Adrenal gland (tissue), 12 donors: ENCODE measurements around the gene MBNL1. TPM values are rescaled to one million over a fixed set of nuclear protein-coding genes. Genes with fewer than 3 reads are reported as not detected.

Source experiments
- DNase-seq, 7 donors: peaks; one replicate each; pipeline ENCODE4 v3.0.0-alpha.2; 2019 to 2020
- H3K27ac ChIP-seq, 5 donors: fragments of 200-600 bp; sonication (generic) in 4 of 5; 1 replicate in 3 of 5; 2 replicates in 2 of 5; pipeline versions ENCODE4 v1.5.1 to v1.8.0; 2016 to 2020; ENCODE audit warnings: mild to moderate bottlenecking in 1 of 5
- H3K27me3 ChIP-seq: fragments of 200-600 bp; 2 replicates; pipeline ENCODE4 v1.8.0; 2021
- H3K36me3 ChIP-seq, 2 donors: fragments of 200-600 bp; replicated peaks in 1 of 2; 1 replicate in 1 of 2; 2 replicates in 1 of 2; pipeline versions ENCODE4 v1.5.1 to v1.8.0; 2018 to 2022
- H3K4me1 ChIP-seq, 2 donors: fragments of 200-600 bp; replicated peaks in 1 of 2; 1 replicate in 1 of 2; 2 replicates in 1 of 2; pipeline versions ENCODE4 v1.5.1 to v1.8.0; 2018 to 2021
- H3K4me3 ChIP-seq, 4 donors: fragments of 200-600 bp; sonication (generic) in 3 of 4; one replicate each; pipeline ENCODE4 v1.5.1; 2016 to 2018
- H3K9me3 ChIP-seq, 3 donors: fragments of 200-600 bp; sonication (generic) in 1 of 3; replicated peaks in 1 of 3; 1 replicate in 2 of 3; 2 replicates in 1 of 3; pipeline versions ENCODE4 v1.5.1 to v1.8.0; 2016 to 2021
- CTCF ChIP-seq, 6 experiments: fragments of 450-650 bp in 4 of 6; fragments of 200-600 bp in 2 of 6; sonication (generic) in 1 of 6; IDR thresholded peaks; 1 replicate in 5 of 6; 2 replicates in 1 of 6; pipeline versions ENCODE4 v1.5.1 to v1.8.0; 2016 to 2021; ENCODE audit warnings: antibody characterized with exemption in 6 of 6, mild to moderate bottlenecking in 2 of 6, moderate library complexity in 1 of 6
- POLR2A ChIP-seq, 2 donors: fragments of 450-650 bp; IDR thresholded peaks; one replicate each; pipeline ENCODE4 v1.6.1; 2017; ENCODE audit warnings: antibody characterized with exemption in 2 of 2, mild to moderate bottlenecking in 2 of 2, moderate library complexity in 1 of 2
- WGBS, 4 donors: extraction: QIAGEN DNeasy Blood & Tissue Kit in 2 of 4; methylation state at CpG; one replicate each; pipeline versions ENCODE4 v1.1.5 to v1.1.7; 2013 to 2017; 5-methylcytosine and 5-hydroxymethylcytosine counted together
- intact Hi-C, 2 donors: fragments of 100-400 bp; cut with DNase I; formaldehyde crosslinking; loops; one replicate each; pipeline versions ENCODE4 v1.14.1 to v1.15.0; 2022 to 2023
- polyA plus RNA-seq, 3 donors: library from polyadenylated mRNA; stranded (reverse); fragments of 200-250 nt in 2 of 3; fragments of 350-450 nt in 1 of 3; fragmentation: Illumina TruSeq in 1 of 3; extraction: RNeasy Lipid Tissue Mini Kit (QIAGEN cat#74804) in 1 of 3; gene quantifications; one replicate each; pipeline ENCODE4 v1.2.3, GENCODE V29; 2013 to 2014
- total RNA-seq, 9 donors: library from RNA; depleted of rRNA in 4 of 9; stranded (reverse); fragments of >200 nt in 4 of 9; fragments of 120-200 nt in 1 of 9; fragmentation: NEBNext Ultra II Directional in 1 of 9; extraction: Animal tissue kit (Norgen Biotek cat#: 25700) in 1 of 9; gene quantifications; one replicate each; pipeline versions ENCODE4 v1.1.0 to v1.2.4, GENCODE V29; 2013 to 2023
- donor health status: healthy with polysubstance abuse.
- donor health status: Bipolar disorder and iron deficiency.
- donor health status: DM: yes; HTN: yes; CAD: no.
- donor health status: DM: no; HTN: no; CAD: no.
- donor health status: DM: no; HTN: no; CAD: no.
- donor health status: DM: yes; HTN: yes; CAD: no.

Gene MBNL1
- total and polyA plus RNA-seq, 12 donors: 30.6 to 252 (median 122) TPM

DNA sequence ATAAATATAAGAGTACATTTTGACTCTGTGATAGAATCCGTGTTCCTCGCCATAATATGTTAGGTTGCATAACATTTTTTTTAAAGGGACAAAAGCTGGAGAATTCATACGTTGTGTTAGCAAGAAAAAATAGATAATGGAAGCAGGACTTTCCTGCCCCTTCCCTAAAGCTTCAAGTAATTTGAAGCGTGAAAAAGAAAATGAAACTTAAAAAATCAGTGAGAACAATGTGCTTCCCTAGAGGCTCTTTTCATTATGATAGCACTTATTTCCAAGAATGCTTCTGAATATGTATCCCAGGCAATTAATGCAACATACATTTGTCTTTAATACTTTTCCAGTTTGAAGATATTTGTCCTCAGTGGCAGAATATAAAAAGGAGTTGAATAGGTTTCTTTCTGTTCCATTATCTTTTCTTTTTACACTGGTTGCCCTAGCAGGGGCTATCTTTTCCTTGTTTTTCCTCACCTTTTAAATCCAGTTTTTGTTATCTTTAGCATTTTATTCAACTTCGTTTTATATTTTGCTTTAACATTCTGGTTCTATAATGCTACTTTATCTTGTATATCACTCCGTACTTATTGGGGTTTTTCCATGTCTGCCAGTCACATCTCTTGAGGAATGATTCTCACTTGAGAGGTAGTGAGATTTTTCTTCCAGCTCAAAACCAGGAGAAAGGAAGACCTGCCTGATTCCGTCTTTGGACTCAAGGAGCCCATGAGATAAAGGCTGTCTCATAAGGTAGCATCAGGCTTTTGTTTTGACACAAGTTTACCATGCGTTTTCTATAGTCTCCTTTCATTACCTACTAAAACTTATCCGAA, 113.8 kb downstream of the MBNL1 start:
- Histone ChIP-seq H3K27ac (peak overlapping the region in 4 of 5 donors; percentile 14 to 53 (median 19)), H3K4me1 (peaks cover 14 to 81% of the 10 kb centered on the region in 2 donors), H3K27me3 (no peaks in the 10 kb centered on the region), H3K9me3 (no peaks in the 10 kb centered on the region), H3K4me3 (peak overlapping the region in 2 of 4 donors; percentile 11 to 37), H3K36me3 (no peaks in the 10 kb centered on the region)
- WGBS, 4 donors: 36 to 50% (median 47%) methylated on average over 9 of the region's 9 CpGs
- TF ChIP-seq CTCF (IDR thresholded peaks at IDR 0.05) (peak in 1 of 6 experiments; percentile 10), POLR2A (IDR thresholded peaks at IDR 0.05) (no peak)
- DNase-seq: no peak
- intact Hi-C loops: no loop called here

DNA sequence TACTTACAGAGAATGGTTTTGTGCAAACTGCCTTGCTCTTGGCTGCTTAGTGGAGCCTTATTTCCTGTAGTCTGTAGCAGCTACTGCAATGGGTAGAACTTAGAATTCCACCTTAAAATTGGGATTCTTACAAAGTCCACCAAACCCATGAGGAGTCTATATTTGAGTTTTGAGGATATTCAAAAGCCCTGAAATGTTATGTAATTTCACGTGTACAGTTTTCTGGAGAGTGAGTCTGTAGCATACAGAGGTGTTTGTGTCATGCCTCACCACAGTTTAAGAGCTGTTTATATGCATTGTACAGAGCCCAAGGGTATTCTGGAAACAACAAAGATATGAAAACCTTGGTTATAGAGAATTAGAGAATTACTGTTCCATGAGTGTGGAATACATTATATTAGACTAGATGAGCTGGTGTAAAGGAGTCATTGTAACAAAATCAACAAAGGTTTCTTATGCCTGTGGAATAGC, 114.4 kb downstream of the MBNL1 start:
- no peaks in the 10 kb centered on the region for H3K36me3 ChIP-seq
- H3K4me1 ChIP-seq: peaks cover 14 to 86% of the 10 kb centered on the region in 2 donors
- H3K9me3 ChIP-seq: no peaks in the 10 kb centered on the region
- no peaks in the 10 kb centered on the region for H3K27me3 ChIP-seq
- intact Hi-C loops: no loop called here
- H3K4me3 ChIP-seq: peak overlapping the region in 1 of 4 donors; percentile 37
- TF ChIP-seq CTCF (IDR thresholded peaks at IDR 0.05) (no peak), POLR2A (IDR thresholded peaks at IDR 0.05) (no peak)
- WGBS, 4 donors: 41 to 55% (median 50%) methylated on average over 1 of the region's 1 CpG
- peak overlapping the region in 2 of 5 donors; percentile 22 to 53 for H3K27ac ChIP-seq
- DNase-seq: no peak

DNA sequence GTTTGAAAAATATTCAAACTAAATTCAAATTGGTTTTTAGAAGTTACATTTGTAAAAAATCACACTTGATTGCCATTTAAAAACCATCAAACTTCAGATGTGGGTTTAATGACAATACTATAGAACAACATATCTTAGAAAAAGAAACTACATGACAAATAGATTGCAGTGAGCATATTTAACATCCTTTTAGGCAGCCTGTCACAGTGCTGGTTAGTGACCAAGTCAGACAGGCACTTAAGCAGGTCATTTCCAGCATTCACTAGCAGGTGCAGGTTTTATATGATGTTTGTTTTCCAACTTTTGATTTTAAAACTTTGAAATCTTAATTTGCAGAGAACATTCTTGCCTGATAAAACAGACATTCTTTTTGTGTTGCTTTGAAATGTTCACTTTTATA, 115.7 kb downstream of the MBNL1 start:
- Histone ChIP-seq H3K4me1 (peaks cover 14 to 82% of the 10 kb centered on the region in 2 donors), H3K4me3 (no peak overlapping the region), H3K27ac (no peak overlapping the region), H3K27me3 (no peaks in the 10 kb centered on the region), H3K36me3 (no peaks in the 10 kb centered on the region), H3K9me3 (no peaks in the 10 kb centered on the region)
- DNase-seq: no peak
- no peak for TF ChIP-seq CTCF (IDR thresholded peaks at IDR 0.05)
- no peak for TF ChIP-seq POLR2A (IDR thresholded peaks at IDR 0.05)
- intact Hi-C loops: no loop called here

DNA sequence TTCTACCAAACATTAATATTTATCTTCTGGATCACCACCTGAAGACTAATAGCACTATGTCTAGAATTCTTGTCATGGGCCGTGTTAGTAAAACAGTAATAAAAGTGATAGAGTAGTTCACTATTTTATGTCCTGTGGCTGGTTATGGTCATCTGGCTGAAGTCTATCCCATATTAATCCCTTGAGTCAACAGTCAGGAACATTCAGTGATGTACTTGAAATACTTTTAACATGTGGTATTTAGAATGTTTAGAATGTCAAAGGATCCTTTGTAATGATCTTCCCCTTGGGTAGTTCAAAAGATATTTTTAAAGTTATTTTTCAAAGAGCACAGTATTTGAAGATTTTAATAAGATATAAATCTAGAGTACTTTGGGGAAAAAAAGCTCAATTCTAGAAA, 117.0 kb downstream of the MBNL1 start:
- H3K27me3 ChIP-seq: no peaks in the 10 kb centered on the region
- no peaks in the 10 kb centered on the region for H3K9me3 ChIP-seq
- H3K36me3 ChIP-seq: no peaks in the 10 kb centered on the region
- no peak overlapping the region for H3K4me3 ChIP-seq
- WGBS, 4 donors: 65 to 80% (median 73%) methylated on average over 1 of the region's 1 CpG
- peak overlapping the region in 1 of 5 donors; percentile 21 for H3K27ac ChIP-seq
- TF ChIP-seq POLR2A (IDR thresholded peaks at IDR 0.05) (no peak), CTCF (IDR thresholded peaks at IDR 0.05) (no peak)
- no peak for DNase-seq
- H3K4me1 ChIP-seq: peaks cover 17 to 71% of the 10 kb centered on the region in 2 donors
- intact Hi-C loops: no loop called here
